K562 (cell line): Measurements from ENCODE around the gene SH3D19.

Experiments
- ATF4 ChIP-seq: fragments of 450-650 bp; formaldehyde crosslinking; IDR thresholded peaks from 2 replicates; pipeline ENCODE4 v1.4.0; 2022; ENCODE audit warnings: mild to moderate bottlenecking, moderate library complexity
- CTCF ChIP-seq, 3 experiments: IDR thresholded peaks in 2 of 3; conservative IDR thresholded peaks in 1 of 3; 2 replicates each; pipeline ENCODE4 v1.5.1; 2011 to 2012; ENCODE audit warnings: low read length in 3 of 3, mild to moderate bottlenecking in 3 of 3, control low read depth in 2 of 3, improper control_type of control experiment in 1 of 3, inconsistent platforms in 1 of 3, low read depth in 1 of 3, mixed read lengths in 1 of 3, moderate library complexity in 1 of 3; ENCODE audit not compliant: insufficient read depth in 2 of 3
- ETV6 ChIP-seq, 3 experiments: fragments of 150-350 bp in 1 of 3; sonication (generic) in 1 of 3; formaldehyde crosslinking in 1 of 3; IDR thresholded peaks; 2 replicates each; pipeline versions ENCODE4 v1.6.1 to v1.8.0; 2014 to 2022; ENCODE audit warnings: borderline replicate concordance in 2 of 3, low read depth in 2 of 3, antibody characterized with exemption in 1 of 3, low read length in 1 of 3, mild to moderate bottlenecking in 1 of 3, missing genetic modification reagents in 1 of 3
- MAFK ChIP-seq: IDR thresholded peaks from 2 replicates; pipeline ENCODE4 v1.6.1; 2011; ENCODE audit warnings: low read length, improper control_type of control experiment
- PML ChIP-seq: IDR thresholded peaks from 2 replicates; pipeline ENCODE4 v1.6.1; 2012; ENCODE audit warnings: low read length, inconsistent platforms
- RBM34 ChIP-seq: fragments of 200-400 bp; formaldehyde crosslinking; IDR thresholded peaks from 2 replicates; pipeline ENCODE4 v1.6.1; 2018; ENCODE audit warnings: low read length, borderline replicate concordance; ENCODE audit not compliant: insufficient read depth
- RCOR1 ChIP-seq, 2 experiments: IDR thresholded peaks; 2 replicates each; pipeline ENCODE4 v1.6.1; 2012; ENCODE audit warnings: low read depth in 2 of 2, low read length in 2 of 2, borderline replicate concordance in 1 of 2, improper control_type of control experiment in 1 of 2
- REST ChIP-seq, 2 experiments: fragments of 450-650 bp; formaldehyde crosslinking in 1 of 2; IDR thresholded peaks; 2 replicates each; pipeline versions ENCODE4 v1.4.0 to v1.6.1; 2014 to 2020; ENCODE audit warnings: mild to moderate bottlenecking in 2 of 2, borderline replicate concordance in 1 of 2, low read depth in 1 of 2
- SMARCE1 ChIP-seq: fragments of 450-650 bp; IDR thresholded peaks from 2 replicates; pipeline ENCODE4 v1.7.1; 2016; ENCODE audit warnings: mild to moderate bottlenecking
- ZNF511 ChIP-seq: sonication (generic); formaldehyde crosslinking; IDR thresholded peaks from 2 replicates; pipeline ENCODE4 v1.8.0; 2022; ENCODE audit warnings: mild to moderate bottlenecking, missing genetic modification reagents

GRCh38 chr4:151267822-151268535, 57.4 kb downstream of the SH3D19 start:
- TF ChIP-seq SMARCE1 = no peak
- TF ChIP-seq ETV6 (IDR thresholded peaks at IDR 0.05; ENCODE audit: borderline replicate concordance in 1 of 2, low read depth in 2 of 2, low read length in 1 of 2) = no peak
- TF ChIP-seq ETV6 (CRISPR knock-in tag; IDR thresholded peaks at IDR 0.05; ENCODE audit: borderline replicate concordance) = no peak
- TF ChIP-seq REST (IDR thresholded peaks at IDR 0.05; ENCODE audit: borderline replicate concordance) = no peak
- no peak for TF ChIP-seq REST (CRISPR knock-in tag; IDR thresholded peaks at IDR 0.05; ENCODE audit: low read depth)
- no peak for TF ChIP-seq ZNF511 (CRISPR knock-in tag)
- no peak for TF ChIP-seq CTCF (IDR thresholded peaks at IDR 0.05 in 2 of 3, conservative IDR thresholded peaks at IDR 0.05 in 1 of 3; ENCODE audit: insufficient read depth in 2 of 3, low read depth in 1 of 3, low read length in 3 of 3)
- no peak for TF ChIP-seq ATF4 (CRISPR knock-in tag)
- no peak for TF ChIP-seq PML
- no peak for TF ChIP-seq MAFK
- TF ChIP-seq RCOR1 (IDR thresholded peaks at IDR 0.05; ENCODE audit: borderline replicate concordance in 1 of 2, low read depth in 2 of 2, low read length in 2 of 2) = no peak
- TF ChIP-seq RBM34 = no peak
